Hepatocyte (in vitro differentiated cells): Measurements from ENCODE around the gene NUDT16L1.

Experiments
- EZH2 ChIP-seq: fragments of 200-600 bp; sonication (generic); IDR thresholded peaks from 2 replicates; pipeline ENCODE4 v1.6.1; 2016; ENCODE audit warnings: antibody characterized with exemption, mild to moderate bottlenecking, borderline replicate concordance
- TF ChIP-seq, protein P1 (sequence below): fragments of 200-600 bp; sonication (generic); IDR thresholded peaks from 2 replicates; pipeline ENCODE4 v1.5.1; 2016; ENCODE audit warnings: antibody characterized with exemption, mild to moderate bottlenecking; ENCODE audit not compliant: poor library complexity

DNA sequence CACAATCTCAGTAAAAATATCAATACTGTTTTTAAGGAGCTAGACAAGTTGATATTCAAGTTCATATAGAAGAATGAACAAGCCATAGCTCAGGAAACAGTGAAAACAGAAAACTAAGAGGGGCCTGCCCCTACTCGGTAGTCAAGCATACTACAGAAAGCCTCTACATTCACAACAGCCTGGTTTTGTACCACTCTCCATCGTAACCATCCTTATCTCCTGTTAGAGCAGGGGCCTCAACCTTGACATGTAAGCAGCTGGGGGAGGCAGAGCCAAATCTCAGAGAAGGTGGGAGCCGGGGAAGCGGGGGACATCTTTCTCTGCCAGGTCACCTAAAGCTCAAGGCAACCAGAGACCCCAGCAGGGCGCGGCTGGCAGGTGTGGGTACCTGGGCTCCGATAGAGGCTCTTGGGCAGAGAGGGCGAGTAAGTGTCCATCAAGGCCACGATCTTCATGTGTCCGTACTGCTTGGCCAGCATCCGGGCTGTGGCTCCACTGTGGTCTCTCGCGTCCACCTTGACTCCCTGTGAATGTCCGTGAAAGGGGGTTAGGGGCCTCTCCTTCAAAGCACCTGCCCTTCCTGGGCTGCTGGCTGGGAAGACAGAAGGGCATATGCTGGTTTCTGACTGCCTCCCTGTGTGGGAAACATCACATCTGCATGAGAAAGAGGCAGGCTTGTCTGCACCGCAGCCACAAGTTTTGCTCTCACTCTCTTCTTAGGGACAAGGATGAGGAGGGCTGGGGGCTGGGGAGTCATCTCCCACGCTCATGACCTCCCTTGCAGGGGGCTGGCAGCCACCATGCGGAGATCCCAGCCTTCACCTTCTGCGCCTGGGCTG lies 20.5 kb downstream of the NUDT16L1 start:
- no peak for TF ChIP-seq EZH2
- TF ChIP-seq, protein P1, sequence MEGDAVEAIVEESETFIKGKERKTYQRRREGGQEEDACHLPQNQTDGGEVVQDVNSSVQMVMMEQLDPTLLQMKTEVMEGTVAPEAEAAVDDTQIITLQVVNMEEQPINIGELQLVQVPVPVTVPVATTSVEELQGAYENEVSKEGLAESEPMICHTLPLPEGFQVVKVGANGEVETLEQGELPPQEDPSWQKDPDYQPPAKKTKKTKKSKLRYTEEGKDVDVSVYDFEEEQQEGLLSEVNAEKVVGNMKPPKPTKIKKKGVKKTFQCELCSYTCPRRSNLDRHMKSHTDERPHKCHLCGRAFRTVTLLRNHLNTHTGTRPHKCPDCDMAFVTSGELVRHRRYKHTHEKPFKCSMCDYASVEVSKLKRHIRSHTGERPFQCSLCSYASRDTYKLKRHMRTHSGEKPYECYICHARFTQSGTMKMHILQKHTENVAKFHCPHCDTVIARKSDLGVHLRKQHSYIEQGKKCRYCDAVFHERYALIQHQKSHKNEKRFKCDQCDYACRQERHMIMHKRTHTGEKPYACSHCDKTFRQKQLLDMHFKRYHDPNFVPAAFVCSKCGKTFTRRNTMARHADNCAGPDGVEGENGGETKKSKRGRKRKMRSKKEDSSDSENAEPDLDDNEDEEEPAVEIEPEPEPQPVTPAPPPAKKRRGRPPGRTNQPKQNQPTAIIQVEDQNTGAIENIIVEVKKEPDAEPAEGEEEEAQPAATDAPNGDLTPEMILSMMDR = no peak
